Sigmoid colon (tissue), 4 donors: Measurements from ENCODE around the gene SERPING1.

Experiments
- EP300 ChIP-seq, 4 donors: sonication (generic); formaldehyde crosslinking; IDR thresholded peaks; one replicate each; pipeline ENCODE4 v1.6.1; 2017; ENCODE audit warnings: antibody characterized with exemption in 4 of 4
- POLR2A ChIP-seq, 2 donors: fragments of 450-650 bp; IDR thresholded peaks; one replicate each; pipeline ENCODE4 v1.6.1; 2016; ENCODE audit warnings: antibody characterized with exemption in 2 of 2, mild to moderate bottlenecking in 2 of 2, moderate library complexity in 2 of 2
- POLR2AphosphoS5 ChIP-seq, 4 donors: sonication (generic); formaldehyde crosslinking; IDR thresholded peaks; one replicate each; pipeline ENCODE4 v1.6.1; 2017; ENCODE audit warnings: antibody characterized with exemption in 4 of 4
- TF ChIP-seq, protein P1 (sequence below), 4 experiments: fragments of 450-650 bp in 3 of 4; fragments of 200-600 bp in 1 of 4; IDR thresholded peaks; one replicate each; pipeline ENCODE4 v1.5.1; 2016 to 2019; ENCODE audit warnings: antibody characterized with exemption in 4 of 4, mild to moderate bottlenecking in 3 of 4, moderate library complexity in 2 of 4

DNA sequence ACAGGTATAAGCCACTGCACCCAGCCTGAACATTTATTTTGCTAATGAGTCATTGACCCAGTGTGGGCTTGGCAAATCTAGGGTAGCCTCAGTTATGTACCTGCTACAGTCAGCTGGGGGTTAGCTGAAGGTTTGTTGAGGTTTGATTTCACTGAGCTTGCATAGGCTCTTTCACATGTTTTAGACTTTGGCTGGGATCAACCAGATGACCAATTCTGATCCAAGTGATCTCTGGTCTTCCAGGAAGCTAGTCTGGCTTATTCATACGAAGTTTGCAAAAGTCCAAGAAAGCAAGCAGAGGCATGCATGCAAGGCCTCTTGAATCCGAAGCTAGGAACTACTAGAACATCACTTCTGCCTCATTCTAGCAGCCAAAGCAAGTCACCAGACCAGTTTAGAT lies 21.0 kb downstream of the SERPING1 start:
- TF ChIP-seq, protein P1, sequence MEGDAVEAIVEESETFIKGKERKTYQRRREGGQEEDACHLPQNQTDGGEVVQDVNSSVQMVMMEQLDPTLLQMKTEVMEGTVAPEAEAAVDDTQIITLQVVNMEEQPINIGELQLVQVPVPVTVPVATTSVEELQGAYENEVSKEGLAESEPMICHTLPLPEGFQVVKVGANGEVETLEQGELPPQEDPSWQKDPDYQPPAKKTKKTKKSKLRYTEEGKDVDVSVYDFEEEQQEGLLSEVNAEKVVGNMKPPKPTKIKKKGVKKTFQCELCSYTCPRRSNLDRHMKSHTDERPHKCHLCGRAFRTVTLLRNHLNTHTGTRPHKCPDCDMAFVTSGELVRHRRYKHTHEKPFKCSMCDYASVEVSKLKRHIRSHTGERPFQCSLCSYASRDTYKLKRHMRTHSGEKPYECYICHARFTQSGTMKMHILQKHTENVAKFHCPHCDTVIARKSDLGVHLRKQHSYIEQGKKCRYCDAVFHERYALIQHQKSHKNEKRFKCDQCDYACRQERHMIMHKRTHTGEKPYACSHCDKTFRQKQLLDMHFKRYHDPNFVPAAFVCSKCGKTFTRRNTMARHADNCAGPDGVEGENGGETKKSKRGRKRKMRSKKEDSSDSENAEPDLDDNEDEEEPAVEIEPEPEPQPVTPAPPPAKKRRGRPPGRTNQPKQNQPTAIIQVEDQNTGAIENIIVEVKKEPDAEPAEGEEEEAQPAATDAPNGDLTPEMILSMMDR (IDR thresholded peaks at IDR 0.05), result no peak
- TF ChIP-seq POLR2AphosphoS5 (IDR thresholded peaks at IDR 0.05) (no peak), POLR2A (IDR thresholded peaks at IDR 0.05) (no peak), EP300 (IDR thresholded peaks at IDR 0.05) (no peak)
